ENCODE results near the gene NOXO1. TPM values are rescaled to one million over a fixed set of nuclear protein-coding genes. Genes with fewer than 3 reads are reported as not detected.

The NOXO1 gene
- total and polyA plus RNA-seq, 9 of the 15 experiments (the other 6 are each of a cell fraction or from before 2014, with no cell fraction given): not detected

GRCh38 chr16:1964506-1965395, 16.5 kb downstream of the NOXO1 start, which contains the start of gene RPS2 (continued):
- TF ChIP-seq CBFA2T2 (conservative IDR thresholded peaks at IDR 0.05): no peak
- TF ChIP-seq LCOR (CRISPR knock-in tag; IDR thresholded peaks at IDR 0.05): peak; percentile 61; the same call in 1 of the 2 replicates
- no peak for TF ChIP-seq PHF21A (IDR thresholded peaks at IDR 0.05; ENCODE audit: borderline replicate concordance, low read depth)
- no peak for TF ChIP-seq ZNF644 (tag; IDR thresholded peaks at IDR 0.05; ENCODE audit: low read depth)
- no peak for TF ChIP-seq SMARCE1 (IDR thresholded peaks at IDR 0.05)
- TF ChIP-seq, protein P1, sequence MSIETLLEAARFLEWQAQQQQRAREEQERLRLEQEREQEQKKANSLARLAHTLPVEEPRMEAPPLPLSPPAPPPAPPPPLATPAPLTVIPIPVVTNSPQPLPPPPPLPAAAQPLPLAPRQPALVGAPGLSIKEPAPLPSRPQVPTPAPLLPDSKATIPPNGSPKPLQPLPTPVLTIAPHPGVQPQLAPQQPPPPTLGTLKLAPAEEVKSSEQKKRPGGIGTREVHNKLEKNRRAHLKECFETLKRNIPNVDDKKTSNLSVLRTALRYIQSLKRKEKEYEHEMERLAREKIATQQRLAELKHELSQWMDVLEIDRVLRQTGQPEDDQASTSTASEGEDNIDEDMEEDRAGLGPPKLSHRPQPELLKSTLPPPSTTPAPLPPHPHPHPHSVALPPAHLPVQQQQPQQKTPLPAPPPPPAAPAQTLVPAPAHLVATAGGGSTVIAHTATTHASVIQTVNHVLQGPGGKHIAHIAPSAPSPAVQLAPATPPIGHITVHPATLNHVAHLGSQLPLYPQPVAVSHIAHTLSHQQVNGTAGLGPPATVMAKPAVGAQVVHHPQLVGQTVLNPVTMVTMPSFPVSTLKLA (conservative IDR thresholded peaks at IDR 0.05): peak; percentile 81 to 88
- peak; percentile 68 for TF ChIP-seq NCOR1 (IDR thresholded peaks at IDR 0.05)
- peak; percentile 75 for TF ChIP-seq L3MBTL2 (IDR thresholded peaks at IDR 0.05)
- TF ChIP-seq ZNF717 (CRISPR knock-in tag; IDR thresholded peaks at IDR 0.05): no peak
- TF ChIP-seq POU5F1 (IDR thresholded peaks at IDR 0.05; ENCODE audit: borderline replicate concordance, low read depth, low read length, partially characterized antibody): no peak
- TF ChIP-seq ZNF589 (CRISPR knock-in tag; IDR thresholded peaks at IDR 0.05; ENCODE audit: low read depth): no peak
- TF ChIP-seq NR1H2 (CRISPR knock-in tag; IDR thresholded peaks at IDR 0.05): 0 out of 2 replicates have a peak, but pooled peaks have one; percentile 43
- peak; percentile 89 for TF ChIP-seq ZBTB12 (CRISPR knock-in tag; IDR thresholded peaks at IDR 0.05)
- peak; percentile 99 for TF ChIP-seq KDM5B (IDR thresholded peaks at IDR 0.05; ENCODE audit: insufficient replicate concordance, low read depth, low read length)
- TF ChIP-seq ZNF695 (CRISPR knock-in tag; IDR thresholded peaks at IDR 0.05): no peak
- no peak; the same call in 1 of the 2 replicates for TF ChIP-seq HDAC8 (tag; IDR thresholded peaks at IDR 0.05)
- no peak for TF ChIP-seq ZNF121 (CRISPR knock-in tag; conservative IDR thresholded peaks at IDR 0.05)
- TF ChIP-seq IRF2 (CRISPR knock-in tag; IDR thresholded peaks at IDR 0.05): no peak
- no peak for TF ChIP-seq ILK (tag; IDR thresholded peaks at IDR 0.05; ENCODE audit: borderline replicate concordance, low read depth)
- TF ChIP-seq CREB1 (IDR thresholded peaks at IDR 0.05): peak; percentile 92
- TF ChIP-seq CREB1 (CRISPR knock-in tag; IDR thresholded peaks at IDR 0.05): peak; percentile 96
- TF ChIP-seq JUN (IDR thresholded peaks at IDR 0.05; ENCODE audit: borderline replicate concordance, low read depth, low read length): peak; percentile 53; the same call in 1 of the 2 replicates
- no peak; the same call in 1 of the 2 replicates for TF ChIP-seq JUN (CRISPR knock-in tag; IDR thresholded peaks at IDR 0.05; ENCODE audit: borderline replicate concordance)

All from K562 (cell line).